ENCODE data around the gene PDE6A.

DNA sequence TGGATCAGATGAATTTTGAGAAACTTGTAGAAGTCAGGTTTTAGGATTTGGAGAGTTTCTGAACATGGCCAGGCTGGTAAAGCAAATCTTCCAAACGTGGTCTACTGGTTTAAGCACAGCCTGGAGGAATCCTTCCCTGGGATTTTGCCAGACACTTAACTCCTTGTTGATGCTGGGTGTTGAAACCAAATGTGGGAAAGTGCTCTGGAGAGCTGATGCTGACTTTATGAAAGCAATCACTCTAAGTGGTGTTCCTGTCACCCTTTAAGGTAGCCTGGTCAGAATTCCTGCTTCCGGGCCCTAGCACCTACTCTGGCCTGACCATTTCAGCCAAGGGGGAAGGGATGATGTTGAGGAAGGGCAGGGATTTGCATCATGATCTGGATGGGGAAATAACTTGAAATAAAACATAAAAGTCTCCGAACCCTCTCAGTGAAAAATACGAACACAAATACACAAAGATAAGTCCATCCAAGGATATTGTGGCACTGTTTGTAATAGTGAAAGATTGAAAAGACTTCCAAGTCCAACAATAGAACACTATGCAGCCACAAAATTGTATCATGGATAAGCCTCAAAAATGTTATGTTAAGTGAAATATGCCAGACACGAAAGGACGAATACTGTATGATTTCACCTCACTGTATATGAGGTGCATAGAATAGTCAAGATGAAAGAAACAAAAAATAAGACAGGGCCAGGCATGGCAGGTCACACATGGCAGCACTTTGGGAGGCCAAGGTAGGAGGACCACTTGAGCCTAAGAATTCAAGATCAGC is 57.7 kb downstream of the PDE6A start:
- TF ChIP-seq POLR2A (IDR thresholded peaks at IDR 0.05), result no peak
- TF ChIP-seq, protein P1, sequence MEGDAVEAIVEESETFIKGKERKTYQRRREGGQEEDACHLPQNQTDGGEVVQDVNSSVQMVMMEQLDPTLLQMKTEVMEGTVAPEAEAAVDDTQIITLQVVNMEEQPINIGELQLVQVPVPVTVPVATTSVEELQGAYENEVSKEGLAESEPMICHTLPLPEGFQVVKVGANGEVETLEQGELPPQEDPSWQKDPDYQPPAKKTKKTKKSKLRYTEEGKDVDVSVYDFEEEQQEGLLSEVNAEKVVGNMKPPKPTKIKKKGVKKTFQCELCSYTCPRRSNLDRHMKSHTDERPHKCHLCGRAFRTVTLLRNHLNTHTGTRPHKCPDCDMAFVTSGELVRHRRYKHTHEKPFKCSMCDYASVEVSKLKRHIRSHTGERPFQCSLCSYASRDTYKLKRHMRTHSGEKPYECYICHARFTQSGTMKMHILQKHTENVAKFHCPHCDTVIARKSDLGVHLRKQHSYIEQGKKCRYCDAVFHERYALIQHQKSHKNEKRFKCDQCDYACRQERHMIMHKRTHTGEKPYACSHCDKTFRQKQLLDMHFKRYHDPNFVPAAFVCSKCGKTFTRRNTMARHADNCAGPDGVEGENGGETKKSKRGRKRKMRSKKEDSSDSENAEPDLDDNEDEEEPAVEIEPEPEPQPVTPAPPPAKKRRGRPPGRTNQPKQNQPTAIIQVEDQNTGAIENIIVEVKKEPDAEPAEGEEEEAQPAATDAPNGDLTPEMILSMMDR (IDR thresholded peaks at IDR 0.05), result no peak
- no peak for TF ChIP-seq EP300 (IDR thresholded peaks at IDR 0.05)

Measured in ovary (tissue), 3 donors.